HG02885 (cell line): ENCODE data around the gene VEGFB.

Source experiments
- ATAC-seq: cut with Tn5 transposase; IDR thresholded peaks from one replicate; pipeline ENCODE4 v1.9.1; 2021; ENCODE audit warnings: mild to moderate bottlenecking; ENCODE audit not compliant: unreplicated experiment, poor library complexity

The VEGFB gene

GRCh38 chr11:64275841-64276240 lies 41.5 kb downstream of the VEGFB start:
- no peak for ATAC-seq

- ATAC-seq, result no peak
These were observed 42.5 kb downstream of the VEGFB start for GRCh38 chr11:64276653-64277431.

GRCh38 chr11:64278576-64279190 lies 44.3 kb downstream of the VEGFB start:
- no peak for ATAC-seq

GRCh38 chr11:64281957-64282770 lies 47.8 kb downstream of the VEGFB start:
- no peak for ATAC-seq

GRCh38 chr11:64283092-64283491 lies 48.7 kb downstream of the VEGFB start:
- no peak for ATAC-seq

DNA sequence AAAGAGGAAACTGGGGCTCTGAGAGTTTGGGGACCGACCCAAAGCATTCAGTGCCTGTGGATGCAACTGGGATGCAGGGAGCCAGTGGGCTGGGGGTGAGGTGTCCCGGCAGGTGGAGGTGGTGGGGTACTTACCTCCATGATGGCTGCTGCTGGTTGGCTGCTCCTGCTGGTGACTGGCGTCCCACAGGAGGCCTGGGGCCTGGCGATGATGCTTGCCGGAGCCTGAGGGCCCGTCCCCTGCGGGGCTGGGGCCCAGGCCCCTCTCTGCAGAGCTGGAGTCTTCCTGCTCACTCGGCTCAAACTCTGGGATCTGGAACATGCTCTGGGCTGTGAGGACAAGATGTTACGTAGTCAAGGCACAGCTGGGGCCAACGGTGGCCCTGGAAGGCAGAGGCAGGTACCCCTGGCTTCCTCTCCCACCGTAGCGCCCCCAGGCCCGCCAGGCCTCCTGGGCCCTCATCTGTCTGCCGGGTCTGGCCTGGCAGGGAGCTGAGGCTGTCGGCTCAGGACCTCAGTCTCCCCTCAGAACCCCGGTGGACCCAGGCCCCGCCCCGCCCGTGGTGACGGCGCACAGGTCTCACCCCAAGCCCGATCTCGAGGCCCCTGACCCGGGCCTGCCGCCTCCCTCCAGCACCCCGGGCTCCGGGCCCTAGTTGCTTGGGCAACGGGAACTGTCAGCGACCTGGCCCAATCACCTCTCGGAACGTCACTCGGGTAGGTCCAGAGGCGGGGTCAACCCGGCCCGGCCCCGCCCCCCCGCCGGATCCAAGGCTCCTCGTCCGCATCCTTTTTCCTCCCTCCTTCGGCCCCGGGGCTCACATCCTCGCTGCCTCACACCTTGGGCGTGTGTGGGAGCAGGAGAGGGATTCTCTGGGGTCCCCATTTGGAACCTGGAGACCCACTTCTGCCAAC lies 49.9 kb downstream of the VEGFB start, which contains the start of gene BAD:
Gene BAD (minus strand): TSS at position 618 of the 914 bp plus-strand sequence. CDS start 297 bp downstream, at position 321.
- peak; percentile 72 for ATAC-seq

- ATAC-seq, result peak; percentile 68
These were observed 50.8 kb downstream of the VEGFB start, which contains the start of gene GPR137 for GRCh38 chr11:64284962-64285884. GPR137 (plus strand) TSS chr11:64285848; CDS start chr11:64286525, 677 bp downstream.

GRCh38 chr11:64285885-64286800 lies 51.8 kb downstream of the VEGFB start:
- ATAC-seq, result no peak

DNA sequence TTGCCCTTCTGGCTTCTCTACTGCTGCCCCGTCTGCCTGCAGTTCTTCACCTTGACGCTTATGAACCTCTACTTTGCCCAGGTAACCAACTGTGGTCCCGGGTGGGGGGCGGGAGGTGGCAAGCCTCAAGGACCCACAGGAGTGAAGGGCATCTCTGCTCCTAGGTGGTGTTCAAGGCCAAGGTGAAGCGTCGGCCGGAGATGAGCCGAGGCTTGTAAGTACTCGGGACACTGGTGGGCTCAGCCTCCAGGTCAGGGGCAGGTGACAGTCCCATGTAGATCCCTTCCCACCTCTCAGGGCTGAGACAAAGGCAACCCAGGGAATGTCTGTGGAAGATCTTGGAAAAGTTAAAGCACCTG lies 52.4 kb downstream of the VEGFB start:
- ATAC-seq, result no peak

- no peak for ATAC-seq
These were observed 53.4 kb downstream of the VEGFB start for GRCh38 chr11:64287676-64288352.

DNA sequence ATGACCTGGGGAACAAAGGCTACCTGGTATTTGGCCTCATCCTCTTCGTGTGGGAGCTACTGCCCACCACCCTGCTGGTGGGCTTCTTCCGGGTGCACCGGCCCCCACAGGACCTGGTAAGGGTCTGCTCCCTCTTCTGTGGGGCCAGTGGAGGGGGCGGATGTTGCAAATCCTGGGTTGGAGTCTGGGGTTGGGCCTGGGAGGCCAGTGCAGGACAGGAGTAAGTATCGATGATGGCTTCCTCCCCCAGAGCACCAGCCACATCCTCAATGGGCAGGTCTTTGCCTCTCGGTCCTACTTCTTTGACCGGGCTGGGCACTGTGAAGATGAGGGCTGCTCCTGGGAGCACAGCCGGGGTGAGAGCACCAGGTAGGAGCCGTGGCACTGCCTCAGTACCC lies 54.0 kb downstream of the VEGFB start:
- no peak for ATAC-seq
